ENCODE measurements around the gene ZNF318. TPM values are rescaled to one million over a fixed set of nuclear protein-coding genes. Genes with fewer than 3 reads are reported as not detected.
"Not testable (repeated sequence)": the region's sequence is repeated elsewhere in the genome, so short reads cannot be mapped to it uniquely, and the experiment has no call there.

ZNF318 gene
- total RNA-seq, 6 experiments from 2014 or later, result 8.8 to 13.3 (median 9.1) TPM

DNA sequence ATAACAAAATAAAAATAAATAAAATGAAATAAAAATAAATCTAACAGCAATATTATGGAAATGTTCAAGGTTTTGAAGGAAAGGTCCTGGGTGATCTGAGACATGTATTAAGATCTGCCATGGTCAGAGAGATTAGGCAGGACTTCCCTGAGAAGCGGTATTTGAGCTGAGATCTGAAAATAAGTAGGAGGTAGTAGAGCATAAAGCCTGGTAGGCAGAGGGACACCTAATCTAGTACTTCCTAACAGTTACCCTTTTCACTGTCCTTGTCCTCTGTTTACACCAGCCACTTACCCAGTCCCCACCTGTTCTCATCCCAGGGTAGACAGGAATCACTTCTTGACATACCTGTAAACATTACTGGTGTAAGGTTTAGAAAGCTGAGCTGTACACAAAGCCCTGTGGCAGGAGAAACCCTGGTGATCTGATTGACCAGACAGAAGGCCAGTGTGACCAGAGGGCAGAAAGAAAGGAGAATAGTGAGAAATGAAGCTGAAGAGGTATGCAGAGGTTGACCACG, 8.3 kb upstream of the ZNF318 start:
- Histone ChIP-seq H3K4me1 (no peaks in the 10 kb centered on the region), H3K27me3 (no peaks in the 10 kb centered on the region), H3K4me3 (no peak overlapping the region), H3K36me3 (no peaks in the 10 kb centered on the region), H3K9me3 (no peaks in the 10 kb centered on the region), H3K27ac (no peak overlapping the region)
- 83% methylated on average over 2 of the region's 2 CpGs for WGBS (ENCODE audit: insufficient coverage, low coverage, low lambda C conversion rate, missing lambda C conversion rate)
- ATAC-seq, result no peak
- intact Hi-C loops (cut with DNase I), result no loop called here
- no peak for TF ChIP-seq POLR2A (IDR thresholded peaks at IDR 0.05)
- TF ChIP-seq, protein P1, sequence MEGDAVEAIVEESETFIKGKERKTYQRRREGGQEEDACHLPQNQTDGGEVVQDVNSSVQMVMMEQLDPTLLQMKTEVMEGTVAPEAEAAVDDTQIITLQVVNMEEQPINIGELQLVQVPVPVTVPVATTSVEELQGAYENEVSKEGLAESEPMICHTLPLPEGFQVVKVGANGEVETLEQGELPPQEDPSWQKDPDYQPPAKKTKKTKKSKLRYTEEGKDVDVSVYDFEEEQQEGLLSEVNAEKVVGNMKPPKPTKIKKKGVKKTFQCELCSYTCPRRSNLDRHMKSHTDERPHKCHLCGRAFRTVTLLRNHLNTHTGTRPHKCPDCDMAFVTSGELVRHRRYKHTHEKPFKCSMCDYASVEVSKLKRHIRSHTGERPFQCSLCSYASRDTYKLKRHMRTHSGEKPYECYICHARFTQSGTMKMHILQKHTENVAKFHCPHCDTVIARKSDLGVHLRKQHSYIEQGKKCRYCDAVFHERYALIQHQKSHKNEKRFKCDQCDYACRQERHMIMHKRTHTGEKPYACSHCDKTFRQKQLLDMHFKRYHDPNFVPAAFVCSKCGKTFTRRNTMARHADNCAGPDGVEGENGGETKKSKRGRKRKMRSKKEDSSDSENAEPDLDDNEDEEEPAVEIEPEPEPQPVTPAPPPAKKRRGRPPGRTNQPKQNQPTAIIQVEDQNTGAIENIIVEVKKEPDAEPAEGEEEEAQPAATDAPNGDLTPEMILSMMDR (IDR thresholded peaks at IDR 0.05), result no peak
- no peak for DNase-seq

DNA sequence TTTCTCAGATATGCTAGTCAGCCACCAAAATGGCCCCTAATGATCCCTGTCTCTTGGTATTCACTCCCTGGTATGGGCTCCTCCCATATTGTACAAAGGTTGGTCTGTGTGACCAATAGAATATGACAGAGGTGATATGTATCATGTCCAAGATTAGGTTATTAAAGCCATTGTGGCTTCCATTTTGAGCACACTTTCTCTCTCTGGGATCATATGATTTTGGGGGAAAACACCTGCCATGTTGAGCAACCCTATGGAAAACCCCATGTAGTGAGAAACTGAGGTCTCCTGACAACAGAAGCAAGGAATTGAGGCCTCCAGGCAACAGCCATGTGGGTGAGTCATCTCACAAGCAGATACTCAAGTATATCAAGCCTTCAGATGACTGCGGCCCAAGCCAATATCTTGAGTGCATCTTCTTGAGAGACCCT, 7.1 kb upstream of the ZNF318 start:
- ATAC-seq (no peak), DNase-seq (no peak)
- Histone ChIP-seq H3K27me3 (no peaks in the 10 kb centered on the region), H3K36me3 (no peaks in the 10 kb centered on the region), H3K4me3 (no peak overlapping the region), H3K9me3 (no peaks in the 10 kb centered on the region), H3K27ac (no peak overlapping the region), H3K4me1 (no peaks in the 10 kb centered on the region)
- WGBS (ENCODE audit: insufficient coverage, low coverage, low lambda C conversion rate, missing lambda C conversion rate), result 80% methylated on average over 1 of the region's 1 CpG
- no peak for TF ChIP-seq POLR2A (IDR thresholded peaks at IDR 0.05)
- TF ChIP-seq, protein P1 (IDR thresholded peaks at IDR 0.05), result no peak
- intact Hi-C loops (cut with DNase I), result no loop called here

DNA sequence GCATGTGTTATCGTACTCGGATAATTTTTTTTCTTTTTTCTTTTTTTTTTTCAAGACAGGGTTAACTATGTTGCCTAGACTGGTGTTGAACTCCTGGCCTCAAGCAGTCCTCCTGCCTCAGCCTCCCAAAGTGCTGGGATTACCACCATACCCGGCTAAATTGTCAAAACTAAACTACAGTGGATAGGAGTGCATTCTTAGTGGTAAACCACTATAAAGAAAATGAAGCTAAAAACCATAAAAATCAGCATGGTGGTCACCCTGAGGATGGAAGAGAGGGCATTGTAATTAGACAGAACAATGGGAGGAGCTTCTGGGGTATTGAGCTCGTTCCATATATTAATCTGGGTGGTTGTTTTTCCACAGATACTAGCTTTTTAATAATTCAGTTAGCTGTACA, 6.2 kb upstream of the ZNF318 start:
- no peak for TF ChIP-seq POLR2A (IDR thresholded peaks at IDR 0.05)
- TF ChIP-seq, protein P1 (IDR thresholded peaks at IDR 0.05), result no peak
- Histone ChIP-seq H3K27ac (no peak overlapping the region), H3K4me3 (no peak overlapping the region), H3K27me3 (no peaks in the 10 kb centered on the region), H3K9me3 (no peaks in the 10 kb centered on the region), H3K4me1 (no peaks in the 10 kb centered on the region), H3K36me3 (no peaks in the 10 kb centered on the region)
- no peak for DNase-seq
- no peak for ATAC-seq
- 72% methylated on average over 4 of the region's 4 CpGs for WGBS (ENCODE audit: insufficient coverage, low coverage, low lambda C conversion rate, missing lambda C conversion rate)
- intact Hi-C loops (cut with DNase I), result no loop called here

DNA sequence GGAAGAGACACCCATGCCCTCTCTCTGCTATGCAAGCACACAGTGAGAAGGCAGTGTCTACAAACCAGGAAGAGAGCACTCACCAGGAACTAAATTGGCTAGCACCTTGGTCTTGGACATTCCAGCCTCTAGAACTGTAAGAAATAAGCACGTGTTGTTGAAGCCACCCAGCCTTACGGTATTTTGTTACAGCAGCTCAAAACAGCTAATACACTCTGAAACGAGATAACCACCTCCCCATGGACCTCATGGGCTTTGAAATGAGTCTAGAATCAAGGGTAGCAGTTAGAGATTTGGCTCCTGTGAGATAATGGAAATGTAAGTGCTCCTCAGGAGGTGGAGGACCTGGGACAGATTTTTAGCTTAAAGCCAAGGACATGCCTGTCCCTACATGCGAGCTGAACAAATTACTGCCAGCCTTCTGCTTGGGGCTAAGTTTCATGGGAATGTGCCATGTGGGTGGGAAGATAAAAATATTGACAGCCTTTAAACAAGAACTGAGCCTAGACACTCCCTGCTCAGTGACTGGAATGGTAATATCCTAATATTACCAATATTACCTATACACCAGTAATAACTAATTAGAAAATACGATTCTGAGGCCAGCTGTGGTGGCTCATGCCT, 3.9 kb upstream of the ZNF318 start:
- no peak for DNase-seq
- TF ChIP-seq, protein P1 (IDR thresholded peaks at IDR 0.05), result no peak
- no peak for TF ChIP-seq POLR2A (IDR thresholded peaks at IDR 0.05)
- Histone ChIP-seq H3K4me1 (peaks cover 0 to 4% (median 0%) of the 10 kb centered on the region in 4 donors), H3K27me3 (no peaks in the 10 kb centered on the region), H3K36me3 (no peaks in the 10 kb centered on the region), H3K9me3 (no peaks in the 10 kb centered on the region), H3K4me3 (no peak overlapping the region), H3K27ac (no peak overlapping the region)
- 55% methylated on average over 4 of the region's 5 CpGs for WGBS (ENCODE audit: insufficient coverage, low coverage, low lambda C conversion rate, missing lambda C conversion rate)
- intact Hi-C loops (cut with DNase I), result no loop called here
- no peak for ATAC-seq

DNA sequence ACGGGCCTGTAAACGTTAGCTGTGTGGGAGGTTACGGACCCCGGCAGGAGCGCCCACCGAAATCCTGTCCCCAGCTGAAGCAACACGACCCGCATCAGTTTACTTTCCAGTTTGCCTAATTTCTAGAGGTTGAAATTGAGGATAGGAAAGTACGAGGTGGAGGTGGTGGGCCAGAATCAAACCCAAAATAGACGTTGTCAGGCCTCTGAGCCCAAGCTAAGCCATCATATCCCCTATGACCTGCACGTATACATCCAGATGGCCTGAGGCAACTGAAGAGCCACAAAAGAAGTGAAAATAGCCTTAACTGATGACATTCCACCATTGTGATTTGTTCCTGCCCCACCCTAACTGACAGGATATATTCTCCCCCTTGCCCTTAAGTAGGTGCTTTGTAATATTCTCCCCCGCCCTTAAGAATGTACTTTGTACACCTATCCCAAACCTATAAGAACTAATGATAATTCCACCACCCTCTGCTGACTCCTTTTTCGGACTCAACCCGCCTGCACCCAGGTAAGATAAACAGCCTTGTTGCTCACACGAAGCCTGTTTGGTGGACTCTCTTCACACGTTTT, 645 bp upstream of the ZNF318 start:
- Histone ChIP-seq H3K4me1 (peaks cover 0 to 15% (median 2%) of the 10 kb centered on the region in 4 donors), H3K27ac (peak overlapping the region in 1 of 3 donors; percentile 39), H3K4me3 (peak overlapping the region; percentile 67 to 75 (median 74))
- H3K9me3 ChIP-seq; ATAC-seq; H3K36me3 ChIP-seq; intact Hi-C loops (cut with DNase I); DNase-seq; H3K27me3 ChIP-seq: not testable (repeated sequence)
- 44% methylated on average over 14 of the region's 16 CpGs for WGBS (ENCODE audit: insufficient coverage, low coverage, low lambda C conversion rate, missing lambda C conversion rate)
